Measurements from ENCODE around the gene WDPCP. TPM values are rescaled to one million over a fixed set of nuclear protein-coding genes. Genes with fewer than 3 reads are reported as not detected.
"Not testable (repeated sequence)": the region's sequence is repeated elsewhere in the genome, so short reads cannot be mapped to it uniquely, and the experiment has no call there.

Gene WDPCP
- total RNA-seq, 1 donor from 2014 or later = 9.1 TPM

GRCh38 chr2:63300835-63301234, 287.4 kb downstream of the WDPCP start:
- Mint-ChIP-seq H3K9me3 (peaks cover 28% of the 10 kb centered on the region), H3K4me1 (no peaks in the 10 kb centered on the region), H3K27ac (ENCODE audit: unreplicated experiment) (no peak overlapping the region), H3K36me3 (ENCODE audit: low read depth) (peaks cover 41% of the 10 kb centered on the region), H3K27me3 (ENCODE audit: low read depth) (no peaks in the 10 kb centered on the region), H3K4me3 (no peak overlapping the region)
- no peak for DNase-seq (ENCODE audit: low read depth, low spot score)
- TF ChIP-seq CTCF (conservative IDR thresholded peaks at IDR 0.05) = no peak

- TF ChIP-seq CTCF (conservative IDR thresholded peaks at IDR 0.05) = no peak
Measured at GRCh38 chr2:63287956-63288355, 300.3 kb downstream of the WDPCP start.

GRCh38 chr2:63286520-63286919, 301.8 kb downstream of the WDPCP start:
- H3K4me3 Mint-ChIP-seq; H3K36me3 Mint-ChIP-seq (ENCODE audit: low read depth); H3K4me1 Mint-ChIP-seq; DNase-seq (ENCODE audit: low read depth, low spot score); H3K27ac Mint-ChIP-seq (ENCODE audit: unreplicated experiment); H3K27me3 Mint-ChIP-seq (ENCODE audit: low read depth): not testable (repeated sequence)
- peaks cover 13% of the 10 kb centered on the region for H3K9me3 Mint-ChIP-seq

More at GRCh38 chr2:63287956-63288355, 300.3 kb downstream of the WDPCP start:
- Mint-ChIP-seq H3K27me3 (ENCODE audit: low read depth) (no peaks in the 10 kb centered on the region), H3K27ac (ENCODE audit: unreplicated experiment) (no peak overlapping the region), H3K4me1 (no peaks in the 10 kb centered on the region), H3K9me3 (peaks cover 10% of the 10 kb centered on the region), H3K4me3 (no peak overlapping the region), H3K36me3 (ENCODE audit: low read depth) (peaks cover 7% of the 10 kb centered on the region)
- no peak for DNase-seq (ENCODE audit: low read depth, low spot score)

- no peaks in the 10 kb centered on the region for H3K27me3 Mint-ChIP-seq (ENCODE audit: low read depth)
- H3K4me3 Mint-ChIP-seq = no peak overlapping the region
- no peaks in the 10 kb centered on the region for H3K4me1 Mint-ChIP-seq
- peaks cover 21% of the 10 kb centered on the region for H3K9me3 Mint-ChIP-seq
- peaks cover 10% of the 10 kb centered on the region for H3K36me3 Mint-ChIP-seq (ENCODE audit: low read depth)
- no peak for DNase-seq (ENCODE audit: low read depth, low spot score)
- no peak overlapping the region for H3K27ac Mint-ChIP-seq (ENCODE audit: unreplicated experiment)
- no peak for TF ChIP-seq CTCF (conservative IDR thresholded peaks at IDR 0.05)
Measured at GRCh38 chr2:63283273-63283672, 305.0 kb downstream of the WDPCP start.

GRCh38 chr2:63272560-63272959, 315.7 kb downstream of the WDPCP start:
- no peak overlapping the region for H3K4me3 Mint-ChIP-seq
- H3K27ac Mint-ChIP-seq (ENCODE audit: unreplicated experiment) = no peak overlapping the region
- peaks cover 25% of the 10 kb centered on the region for H3K9me3 Mint-ChIP-seq
- no peak for TF ChIP-seq CTCF (conservative IDR thresholded peaks at IDR 0.05)
- DNase-seq (ENCODE audit: low read depth, low spot score) = no peak
- H3K36me3 Mint-ChIP-seq (ENCODE audit: low read depth) = peaks cover 13% of the 10 kb centered on the region
- no peaks in the 10 kb centered on the region for H3K4me1 Mint-ChIP-seq
- no peaks in the 10 kb centered on the region for H3K27me3 Mint-ChIP-seq (ENCODE audit: low read depth)

- DNase-seq (ENCODE audit: low read depth, low spot score) = no peak
- Mint-ChIP-seq H3K27ac (ENCODE audit: unreplicated experiment) (no peak overlapping the region), H3K4me1 (no peaks in the 10 kb centered on the region), H3K27me3 (ENCODE audit: low read depth) (no peaks in the 10 kb centered on the region), H3K36me3 (ENCODE audit: low read depth) (peaks cover 13% of the 10 kb centered on the region), H3K9me3 (peaks cover 31% of the 10 kb centered on the region), H3K4me3 (no peak overlapping the region)
- TF ChIP-seq CTCF (conservative IDR thresholded peaks at IDR 0.05) = no peak
Measured at GRCh38 chr2:63270717-63271116, 317.6 kb downstream of the WDPCP start.
